ENCODE measurements around the gene DAP.

DAP gene

GRCh38 chr5:10760096-10760920 lies 726 bp downstream of the DAP start:
- DNase-seq: peak; percentile 77

GRCh38 chr5:10759111-10759510 lies 1.9 kb downstream of the DAP start:
- DNase-seq: no peak

DNA sequence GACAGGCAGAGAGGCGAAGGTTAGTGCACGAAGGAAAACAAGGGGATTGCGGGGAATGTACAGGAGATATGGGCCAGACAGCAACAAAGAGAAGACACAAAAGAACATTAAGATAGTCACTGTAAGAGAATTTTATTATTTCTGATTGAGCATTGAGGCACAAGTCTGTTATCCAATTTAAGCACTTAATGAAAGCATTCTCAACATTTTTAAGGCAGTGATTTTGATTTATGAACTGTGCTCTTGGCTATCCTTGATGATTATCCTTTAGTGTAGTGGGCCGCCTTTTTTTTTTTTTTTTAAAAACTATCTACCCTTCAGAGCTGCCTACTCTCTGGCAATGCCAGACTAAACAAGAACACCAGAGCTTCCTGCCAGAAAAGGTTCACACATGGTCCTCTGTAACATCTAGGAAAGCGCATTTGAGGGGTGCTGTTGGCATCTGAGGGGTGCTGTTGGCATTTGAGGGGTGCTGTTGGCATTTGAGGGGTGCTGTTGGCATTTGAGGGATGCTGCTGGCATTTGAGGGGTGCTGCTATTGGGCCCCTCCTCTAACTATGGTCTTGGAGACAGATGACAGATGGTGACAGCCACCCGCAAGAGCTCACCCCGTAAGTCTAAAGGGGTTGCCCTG lies 3.0 kb downstream of the DAP start:
- DNase-seq: no peak

DNA sequence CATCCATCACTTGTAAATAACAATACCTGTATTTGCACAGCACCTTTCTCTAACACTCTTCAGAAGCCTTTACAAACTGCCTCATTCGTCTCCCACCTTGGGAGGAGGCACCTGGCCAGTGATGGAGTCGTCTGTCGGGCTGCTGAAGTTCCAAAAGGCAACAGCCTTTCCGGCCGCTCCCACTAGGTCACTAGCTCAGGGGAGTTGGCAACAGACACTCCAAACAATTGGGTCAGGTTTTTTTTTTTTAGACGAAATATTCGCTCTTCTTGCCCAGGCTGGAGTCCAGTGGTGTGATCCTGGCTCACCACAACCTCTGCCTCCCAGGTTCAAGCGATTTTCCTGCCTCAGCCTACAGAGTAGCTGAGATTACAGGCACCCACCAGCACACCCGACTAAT lies 4.0 kb downstream of the DAP start:
- DNase-seq: no peak

- peak; percentile 34 for DNase-seq
Observed at GRCh38 chr5:10756549-10756948, 4.5 kb downstream of the DAP start.

GRCh38 chr5:10753178-10753577 lies 7.9 kb downstream of the DAP start:
- no peak for DNase-seq

DNA sequence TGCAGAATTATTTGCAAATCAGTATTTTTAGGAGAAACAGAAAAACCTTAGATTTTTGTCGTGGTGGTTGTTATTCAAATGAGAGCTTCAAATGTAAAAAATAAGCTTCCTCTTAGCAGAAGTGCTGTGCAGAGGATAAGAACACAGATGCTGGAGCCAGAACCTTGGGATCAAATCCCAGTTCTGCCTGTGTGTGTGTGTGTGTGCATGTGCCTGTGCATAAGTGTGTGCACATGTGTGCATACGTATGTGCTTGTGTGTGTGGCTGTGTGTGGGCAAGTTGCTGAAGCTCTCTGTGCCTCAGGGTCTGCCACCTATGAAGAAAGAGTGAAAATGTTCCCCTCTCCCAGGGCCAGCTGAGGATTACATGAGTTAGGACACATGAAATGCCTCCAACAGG lies 8.6 kb downstream of the DAP start:
- no peak for DNase-seq

GRCh38 chr5:10750909-10751308 lies 10.1 kb downstream of the DAP start:
- DNase-seq: no peak

GRCh38 chr5:10747678-10748622 lies 13.1 kb downstream of the DAP start:
- DNase-seq: no peak

- no peak for DNase-seq
Observed at GRCh38 chr5:10746711-10747110, 14.3 kb downstream of the DAP start.

DNA sequence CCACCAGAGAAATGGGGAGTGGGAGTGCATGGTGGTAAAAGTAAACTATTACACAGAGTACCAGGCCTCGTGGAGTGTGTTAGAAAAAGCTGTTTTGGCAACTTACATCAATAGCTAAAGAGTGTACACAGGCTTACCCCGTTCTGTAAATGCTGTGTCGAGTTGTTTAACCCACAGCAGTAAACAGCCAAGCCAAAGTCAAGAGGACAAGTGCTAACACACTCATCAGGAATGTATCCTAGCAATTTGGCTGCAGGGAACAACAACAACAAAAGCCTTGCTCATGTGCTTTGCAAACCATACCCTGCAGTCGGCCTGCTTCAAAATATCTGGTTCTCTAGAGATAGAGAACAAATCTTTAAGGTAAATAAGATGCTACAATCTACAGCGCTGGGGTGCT lies 15.9 kb downstream of the DAP start:
- DNase-seq: no peak

- DNase-seq: no peak
Observed at GRCh38 chr5:10744681-10745080, 16.4 kb downstream of the DAP start.

- no peak for DNase-seq
Observed at GRCh38 chr5:10743951-10744350, 17.1 kb downstream of the DAP start.

- no peak for DNase-seq
Observed at GRCh38 chr5:10743526-10743925, 17.5 kb downstream of the DAP start.

- DNase-seq: no peak
Observed at GRCh38 chr5:10741661-10742060, 19.4 kb downstream of the DAP start.

GRCh38 chr5:10740384-10740783 lies 20.6 kb downstream of the DAP start:
- no peak for DNase-seq

DNA sequence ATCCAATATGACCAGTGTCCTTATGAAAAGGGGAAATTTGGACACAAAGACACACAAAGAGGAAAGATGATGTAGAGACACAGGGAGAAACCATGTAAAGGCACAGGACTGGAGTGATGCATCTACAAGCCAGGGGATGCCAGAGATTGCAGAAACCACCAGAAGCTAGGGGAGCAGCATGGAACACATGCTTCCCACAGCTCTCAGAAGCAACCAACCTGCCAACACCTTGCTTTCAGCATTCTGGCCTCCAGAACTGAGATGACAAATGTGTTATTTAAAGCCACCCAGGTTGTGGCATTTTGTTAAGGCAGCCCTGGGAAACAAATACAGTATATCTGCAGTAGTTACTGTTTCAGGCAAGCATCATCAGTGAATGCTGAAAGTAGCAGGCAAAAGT lies 23.2 kb downstream of the DAP start:
- no peak for DNase-seq

DNA sequence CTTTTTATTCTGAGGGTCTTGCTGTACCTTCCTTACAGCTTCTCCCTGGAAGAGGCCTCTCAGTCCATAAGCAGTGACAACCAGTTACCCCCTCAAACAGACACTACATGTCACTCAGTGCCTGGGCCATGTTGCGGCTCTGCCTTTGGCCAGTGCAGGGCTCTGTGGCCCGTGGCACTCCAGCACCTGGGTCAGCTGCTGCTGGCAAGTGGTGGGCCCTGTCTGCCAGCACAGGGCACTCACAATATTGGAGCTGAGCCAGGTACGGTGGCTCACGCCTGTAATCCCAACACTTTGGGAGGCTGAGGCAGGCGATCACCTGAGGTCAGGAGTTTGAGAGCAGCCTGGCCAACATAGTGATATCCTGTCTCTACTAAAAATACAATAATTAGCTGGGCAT lies 24.2 kb downstream of the DAP start:
- DNase-seq: no peak

DNA sequence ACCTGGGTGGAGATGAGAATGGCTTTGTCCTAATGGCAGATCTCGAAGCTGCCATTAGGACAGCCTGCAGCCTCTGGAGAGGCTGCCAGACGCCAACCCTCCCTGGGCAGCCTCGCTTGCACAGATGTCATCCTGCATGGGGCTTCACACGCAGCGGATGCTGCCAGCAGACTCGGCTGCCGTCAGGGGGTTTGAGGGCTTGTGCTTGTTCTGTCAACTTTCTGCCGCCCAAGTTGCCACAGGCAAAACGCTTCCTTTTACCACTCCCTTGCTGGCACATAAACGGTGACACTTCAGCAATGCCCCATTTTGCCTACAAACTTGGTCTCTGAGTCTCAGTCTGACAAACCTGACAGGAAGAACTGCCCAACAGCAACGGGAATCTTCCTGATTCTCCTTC lies 24.7 kb downstream of the DAP start:
- DNase-seq: no peak

- no peak for DNase-seq
Observed at GRCh38 chr5:10735569-10736276, 25.3 kb downstream of the DAP start.

GRCh38 chr5:10734832-10735523 lies 26.1 kb downstream of the DAP start:
- no peak for DNase-seq

DNA sequence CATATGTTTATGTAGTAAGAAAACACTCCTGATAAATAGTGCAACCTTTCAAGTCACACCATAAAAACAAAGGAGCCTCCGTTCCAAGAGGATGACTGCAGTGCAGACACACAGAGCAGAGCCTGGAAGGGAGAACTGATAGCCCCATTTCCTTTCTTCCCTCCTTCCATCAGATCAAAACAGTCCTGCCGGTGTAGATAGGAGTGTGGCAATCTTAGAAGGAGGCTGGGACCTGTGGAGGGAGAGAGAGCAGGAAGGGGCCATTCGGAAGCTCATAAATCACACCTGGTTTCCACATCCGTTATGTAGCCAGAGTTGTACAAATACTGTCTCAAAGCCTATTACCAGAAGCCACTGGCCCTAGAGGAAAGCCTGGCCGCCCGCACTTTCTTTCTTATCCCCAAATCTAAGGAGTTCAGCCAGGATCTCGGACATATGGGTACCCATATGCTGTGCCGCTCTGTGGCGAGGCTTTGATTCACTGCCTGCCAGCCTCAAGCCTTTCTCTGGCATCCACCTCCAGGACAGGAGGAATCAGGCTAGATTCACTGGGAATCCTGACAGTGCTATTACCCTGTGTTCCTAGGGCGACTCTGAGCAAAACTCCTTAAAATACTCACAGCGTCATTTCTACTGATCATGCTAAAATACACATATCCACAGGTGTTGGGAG lies 26.9 kb downstream of the DAP start:
- no peak for DNase-seq
